ENCODE results near the gene SLC9A7. TPM values are rescaled to one million over a fixed set of nuclear protein-coding genes. Genes with fewer than 3 reads are reported as not detected.
"Not testable (repeated sequence)": the region's sequence is repeated elsewhere in the genome, so short reads cannot be mapped to it uniquely, and the experiment has no call there.

The SLC9A7 gene
- 1.3 TPM for total RNA-seq
- long read RNA-seq, partial matches to known transcripts, result 0 of 1 reads
- long read RNA-seq, other reads (novel, unspliced or antisense), result 1 of 1 reads

GRCh38 chrX:46758956-46759644 lies at the start of gene SLC9A7:
TSS of gene SLC9A7 (minus strand) at chrX:46759118. CDS start at chrX:46759029, 89 bp downstream.
- peak; percentile 93 for DNase-seq (ENCODE audit: low spot score)

DNA sequence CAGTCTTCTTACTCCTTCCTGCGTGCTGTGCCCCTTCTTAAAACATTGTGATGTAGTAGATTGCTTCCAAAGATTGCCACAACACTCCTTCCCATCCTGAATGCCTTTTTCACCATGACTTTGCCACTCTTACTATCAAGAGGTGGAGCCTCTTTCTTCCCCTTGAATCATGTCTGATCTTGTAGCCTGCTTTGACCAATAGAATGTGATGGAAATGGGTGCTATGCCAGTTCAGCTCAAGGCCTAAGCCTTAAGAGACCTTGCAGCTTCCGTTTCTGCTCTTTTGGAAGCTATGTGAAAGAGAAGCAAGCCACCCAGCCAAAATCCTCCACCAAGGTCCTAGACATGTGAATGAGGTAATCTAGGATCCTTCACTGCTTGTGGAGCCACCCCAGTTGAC lies 46.4 kb upstream of the SLC9A7 start:
- no peak for DNase-seq (ENCODE audit: low spot score)

- no peak for DNase-seq (ENCODE audit: low spot score)
These were observed 44.2 kb upstream of the SLC9A7 start for GRCh38 chrX:46803140-46803539.

GRCh38 chrX:46796574-46797191 lies 37.8 kb upstream of the SLC9A7 start:
- DNase-seq (ENCODE audit: low spot score), result no peak

DNA sequence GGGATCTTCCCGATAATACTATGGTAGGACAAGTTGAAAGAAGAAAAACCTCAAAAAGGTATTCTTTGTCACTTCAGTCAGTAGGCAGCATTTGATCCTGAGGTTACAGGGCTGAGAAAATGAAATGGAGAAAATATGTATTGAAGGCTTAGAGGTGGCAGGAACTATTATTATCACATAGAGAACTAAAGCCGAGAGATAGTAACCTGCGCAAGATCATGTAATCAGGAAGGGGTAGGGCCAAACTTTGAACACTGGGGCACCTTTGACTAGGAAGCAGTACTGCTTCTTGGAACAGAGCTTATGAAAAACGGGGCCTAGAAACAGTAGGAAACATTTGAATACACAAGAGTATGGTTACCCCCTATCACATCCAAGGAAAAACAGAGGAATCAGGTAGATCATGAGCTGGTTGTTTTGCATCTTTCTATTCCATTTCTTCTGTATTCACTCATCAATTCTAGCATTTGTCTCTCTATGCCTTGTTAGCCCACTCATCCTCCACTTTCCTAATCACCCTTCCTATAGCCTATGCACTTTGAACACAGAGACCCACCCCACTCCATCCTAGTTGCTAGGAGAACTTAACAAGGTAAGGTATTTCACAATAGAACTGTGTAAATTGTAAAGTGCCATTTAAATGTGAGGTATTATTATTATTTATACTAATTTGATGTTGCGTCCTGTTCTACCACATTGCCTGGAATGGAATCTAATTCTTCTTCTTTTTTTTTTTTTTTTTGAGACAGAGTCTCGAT lies 34.6 kb upstream of the SLC9A7 start:
- DNase-seq (ENCODE audit: low spot score), result no peak

GRCh38 chrX:46792810-46793188 lies 33.9 kb upstream of the SLC9A7 start:
- no peak for DNase-seq (ENCODE audit: low spot score)

DNA sequence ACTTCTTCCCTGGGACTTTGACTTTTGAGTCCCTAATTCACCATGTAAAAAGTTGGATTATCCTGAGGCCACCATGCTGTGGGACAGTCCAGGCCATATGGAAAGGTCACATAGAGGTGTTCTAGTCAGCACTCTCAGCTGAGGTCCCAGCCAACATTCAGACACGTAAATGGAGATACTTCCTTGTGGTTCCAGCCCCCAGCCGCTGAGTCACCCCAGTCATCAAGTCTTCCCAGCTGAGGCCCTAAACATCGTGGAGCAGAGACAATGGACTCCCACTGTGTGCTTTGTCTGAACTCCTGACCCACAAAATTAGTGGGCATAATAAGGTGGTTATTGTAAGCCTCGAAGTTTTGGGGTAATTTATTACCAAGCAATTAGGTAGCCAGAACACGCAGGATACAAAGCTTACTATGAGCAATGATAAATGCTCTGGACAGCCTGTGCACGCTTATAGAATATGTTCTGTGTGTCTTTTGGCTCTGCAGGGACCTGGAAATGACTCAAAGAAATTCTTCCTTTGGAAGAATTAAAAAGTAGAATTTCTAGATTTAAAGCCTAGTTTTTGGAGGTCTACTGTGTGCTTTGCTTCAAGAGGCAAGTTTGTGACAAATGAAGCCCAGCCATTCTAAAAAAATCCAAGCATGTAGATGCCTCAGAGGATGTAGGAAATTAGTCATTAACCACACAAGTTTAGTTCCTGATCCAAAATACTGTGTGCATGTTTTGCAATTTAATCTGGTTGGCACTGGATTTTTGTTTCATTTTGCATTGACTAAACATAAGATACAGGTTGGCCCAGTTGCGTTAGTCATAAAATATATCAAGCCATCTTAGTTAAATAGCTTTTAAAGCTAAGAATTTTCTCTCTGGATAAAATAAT lies 33.2 kb upstream of the SLC9A7 start:
- DNase-seq (ENCODE audit: low spot score), result no peak

GRCh38 chrX:46788902-46789301 lies 30.0 kb upstream of the SLC9A7 start:
- DNase-seq (ENCODE audit: low spot score), result no peak

DNA sequence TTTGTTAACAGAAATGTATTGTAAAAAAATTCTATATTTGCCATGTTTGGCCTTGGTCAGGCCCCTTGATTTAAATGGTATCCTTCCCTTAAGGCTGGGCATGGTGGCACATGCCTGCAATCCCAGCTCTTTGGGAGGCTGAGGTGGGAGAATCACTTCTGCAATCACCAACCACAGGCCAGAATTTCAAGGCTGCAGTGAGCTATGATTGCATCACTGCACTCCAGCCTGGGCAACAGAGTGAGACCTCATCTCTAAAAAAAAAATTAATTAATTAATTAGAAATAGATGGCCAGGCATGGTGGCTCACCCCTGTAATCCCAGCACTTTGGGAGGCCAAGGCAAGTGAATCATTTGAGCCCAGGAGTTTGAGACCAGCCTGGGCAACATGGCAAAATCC lies 25.5 kb upstream of the SLC9A7 start:
- not testable (repeated sequence) for DNase-seq (ENCODE audit: low spot score)

DNA sequence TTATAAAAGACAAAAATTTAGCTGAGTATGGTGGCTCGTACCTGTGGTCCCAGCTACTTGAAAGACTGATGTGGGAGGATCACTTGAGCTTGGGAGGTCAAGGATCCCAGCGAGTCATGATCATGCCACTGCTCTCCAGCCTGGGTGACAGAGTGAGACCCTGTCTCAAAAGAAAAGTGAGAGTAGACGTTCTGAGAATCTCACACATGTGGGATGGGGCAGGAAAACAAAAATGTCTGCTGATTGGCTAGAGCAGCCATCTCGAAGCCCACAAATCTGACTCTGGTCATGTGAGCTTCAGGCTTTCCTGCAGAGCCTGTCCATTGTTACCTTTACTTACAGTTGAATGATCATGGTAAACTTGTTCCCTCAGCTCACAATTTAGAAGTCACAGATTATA lies 23.1 kb upstream of the SLC9A7 start:
- no peak for DNase-seq (ENCODE audit: low spot score)

DNA sequence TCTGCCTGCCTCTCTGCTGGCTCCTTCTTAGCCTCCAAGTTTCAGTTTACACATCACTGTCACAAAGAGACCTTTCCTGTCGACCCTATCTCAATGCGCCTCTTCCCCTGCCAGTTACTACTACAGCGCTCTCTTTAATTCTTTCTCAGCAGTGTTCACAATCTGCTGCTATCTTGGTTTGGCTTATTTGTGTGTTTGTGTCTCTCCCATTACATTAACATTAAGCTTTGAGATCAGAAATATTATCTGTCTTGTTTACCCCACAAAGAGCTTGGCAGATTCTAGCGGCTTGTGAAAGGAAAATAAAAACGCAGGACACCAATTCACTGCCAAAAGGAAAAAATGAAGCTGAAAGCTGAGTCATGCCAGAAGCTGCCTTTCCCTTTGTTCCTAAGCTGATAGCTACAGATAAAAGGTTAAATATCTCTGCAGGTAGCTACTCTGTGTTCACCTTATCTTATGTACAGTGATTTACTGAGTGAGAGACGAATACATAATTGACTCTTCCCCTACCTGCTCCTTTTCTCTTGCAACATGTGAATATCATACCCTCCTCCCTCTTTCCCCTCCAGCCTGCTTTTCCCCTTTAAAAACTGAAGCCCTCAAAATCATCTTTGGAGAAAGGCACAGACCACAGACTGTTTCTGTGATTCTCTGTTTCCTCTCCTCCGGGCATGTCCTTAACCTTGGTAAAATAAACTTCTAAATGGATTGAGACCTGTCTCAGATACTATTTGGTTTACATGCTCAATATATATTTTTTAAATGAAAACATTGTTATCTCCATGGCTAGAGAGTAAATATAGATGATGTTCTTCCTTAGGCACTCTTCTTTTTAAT lies 19.3 kb upstream of the SLC9A7 start:
- no peak for DNase-seq (ENCODE audit: low spot score)

DNA sequence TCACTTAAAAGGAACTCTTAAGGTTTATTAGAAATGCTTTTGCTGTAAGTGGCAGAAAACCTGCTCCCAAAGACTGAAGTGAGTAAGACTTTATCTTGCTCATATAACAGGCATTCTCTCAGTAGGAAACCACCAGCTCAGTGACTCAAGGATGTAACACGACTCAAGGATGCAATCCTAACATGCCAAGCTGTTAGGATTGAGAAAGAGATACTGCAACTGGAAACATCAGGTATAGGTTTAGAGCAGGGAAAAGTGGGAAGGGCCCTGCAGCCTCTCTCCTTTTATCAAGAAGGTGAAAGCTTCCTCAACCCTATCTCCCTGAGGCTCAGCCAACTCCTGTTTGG lies 11.9 kb upstream of the SLC9A7 start:
- no peak for DNase-seq (ENCODE audit: low spot score)

- no peak for DNase-seq (ENCODE audit: low spot score)
These were observed 11.3 kb upstream of the SLC9A7 start for GRCh38 chrX:46770000-46770816.

GRCh38 chrX:46762963-46763362 lies 4.0 kb upstream of the SLC9A7 start:
- no peak for DNase-seq (ENCODE audit: low spot score)

DNA sequence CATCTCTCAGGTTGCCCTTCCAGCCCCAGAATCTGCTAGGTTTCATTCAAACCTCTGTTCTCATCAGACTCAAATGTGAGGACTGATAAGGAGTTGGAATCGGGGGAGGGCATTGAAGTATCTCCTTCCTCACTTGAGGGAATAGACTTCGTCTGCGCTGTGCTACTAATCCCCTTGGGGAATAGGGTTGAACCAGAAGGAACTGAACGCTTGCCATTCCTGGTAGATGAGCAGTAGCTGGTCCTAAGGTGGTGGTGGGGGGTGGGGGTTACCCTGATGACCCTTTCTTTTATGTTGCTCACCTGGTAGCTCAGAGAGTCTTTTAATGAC lies 692 bp upstream of the SLC9A7 start:
- no peak for DNase-seq (ENCODE audit: low spot score)

GRCh38 chrX:46758163-46758955 lies 559 bp downstream of the SLC9A7 start:
- DNase-seq (ENCODE audit: low spot score), result no peak

DNA sequence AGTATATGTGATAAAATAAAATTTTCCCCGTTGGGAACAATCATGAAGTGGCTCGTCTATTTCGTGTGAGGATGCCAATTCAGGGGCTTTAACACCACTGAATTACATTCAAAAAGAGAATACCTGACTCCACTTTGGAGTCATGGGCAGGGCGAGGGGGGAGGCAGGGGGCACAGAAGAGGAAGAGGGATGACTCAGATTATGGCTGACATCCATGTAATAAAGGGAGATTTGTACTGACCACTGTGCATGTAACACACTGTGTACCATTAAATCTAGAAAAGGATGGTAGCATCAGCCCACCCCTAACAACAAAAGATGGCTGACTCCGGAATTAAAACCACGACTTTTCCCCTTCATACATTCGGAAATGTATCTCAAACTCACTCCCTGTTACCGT lies 1.3 kb downstream of the SLC9A7 start:
- DNase-seq (ENCODE audit: low spot score), result no peak

DNA sequence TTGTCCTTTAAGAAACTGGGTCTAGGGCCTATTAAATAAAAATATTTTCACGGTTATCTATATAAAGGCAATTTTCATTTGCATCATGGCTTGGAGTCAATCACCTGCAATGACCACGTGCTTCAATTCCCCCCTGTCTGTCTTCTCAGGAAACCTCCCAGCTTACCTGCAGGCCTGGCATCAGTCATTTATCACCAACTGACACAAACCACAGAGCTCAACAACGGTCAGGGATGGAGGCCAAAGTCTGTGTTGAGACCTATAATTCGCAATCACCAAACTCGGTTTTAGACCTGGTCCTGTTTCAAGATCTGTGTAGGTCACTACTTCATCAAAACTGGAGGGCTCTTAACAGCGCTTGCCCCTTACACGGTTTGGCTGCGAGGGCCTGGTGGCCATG lies 1.9 kb downstream of the SLC9A7 start:
- no peak for DNase-seq (ENCODE audit: low spot score)

DNA sequence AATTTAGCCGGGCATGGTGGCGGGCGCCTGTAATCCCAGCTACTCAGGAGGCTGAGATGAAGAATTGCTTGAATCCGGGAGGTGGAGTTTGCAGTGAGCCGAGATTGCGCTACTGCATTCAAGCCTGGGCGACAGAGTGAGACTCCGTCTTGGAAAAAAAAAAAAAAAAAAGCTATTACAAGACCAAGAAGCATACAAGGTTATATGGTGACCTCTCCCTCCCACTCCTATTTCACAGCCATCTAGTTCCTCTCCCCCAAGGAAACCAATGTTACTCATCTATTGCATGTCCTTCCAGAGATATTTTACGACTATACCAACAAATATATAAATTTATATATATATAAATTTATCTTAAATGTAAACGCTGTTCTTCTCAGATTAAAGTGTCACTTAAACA lies 3.2 kb downstream of the SLC9A7 start:
- no peak for DNase-seq (ENCODE audit: low spot score)

Measured in mesenteric fat pad (tissue), 1 donor.